Epithelial cell of esophagus (primary cell): Measurements from ENCODE around the gene NALCN.
A peak's percentile ranks its signal among the peaks of the same experiment; 100 is the strongest.

Source experiments
- DNase-seq: peaks from one replicate; pipeline ENCODE4 v3.0.0; 2010; ENCODE audit warnings: low read depth
- H3K4me3 ChIP-seq: 2 replicates; pipeline ENCODE4 v1.5.1; 2011; ENCODE audit warnings: mild to moderate bottlenecking, low read length, control low read depth
- CTCF ChIP-seq: IDR thresholded peaks from 2 replicates; pipeline ENCODE4 v1.5.1; 2011; ENCODE audit warnings: low read depth, mild to moderate bottlenecking, low read length, control low read depth, inconsistent platforms; ENCODE audit not compliant: insufficient read depth; ENCODE audit errors: missing control alignments

The NALCN gene

GRCh38 chr13:101433895-101434294, 17.6 kb upstream of the NALCN start:
- TF ChIP-seq CTCF, result no peak
- DNase-seq, result no peak

GRCh38 chr13:101429733-101430132, 13.4 kb upstream of the NALCN start:
- peak; percentile 34 for DNase-seq
- TF ChIP-seq CTCF, result no peak
- no peak overlapping the region for H3K4me3 ChIP-seq

More at GRCh38 chr13:101433895-101434294, 17.6 kb upstream of the NALCN start:
- H3K4me3 ChIP-seq, result no peak overlapping the region

GRCh38 chr13:101425623-101426022, 9.3 kb upstream of the NALCN start:
- H3K4me3 ChIP-seq, result no peak overlapping the region
- no peak for TF ChIP-seq CTCF
- no peak for DNase-seq

- H3K4me3 ChIP-seq, result no peak overlapping the region
- no peak for TF ChIP-seq CTCF
- no peak for DNase-seq
Measured at GRCh38 chr13:101425156-101425471, 8.8 kb upstream of the NALCN start.

GRCh38 chr13:101424381-101425155, 8.3 kb upstream of the NALCN start:
- DNase-seq, result no peak
- TF ChIP-seq CTCF, result no peak
- H3K4me3 ChIP-seq, result no peak overlapping the region

GRCh38 chr13:101423872-101424271, 7.6 kb upstream of the NALCN start:
- no peak for TF ChIP-seq CTCF
- H3K4me3 ChIP-seq, result no peak overlapping the region
- DNase-seq, result no peak

GRCh38 chr13:101417501-101417900, 1.2 kb upstream of the NALCN start:
- no peak overlapping the region for H3K4me3 ChIP-seq
- no peak for DNase-seq
- TF ChIP-seq CTCF, result no peak
